Thyroid gland (tissue), 4 donors: ENCODE data around the gene GUCA2B. TPM values are rescaled to one million over a fixed set of nuclear protein-coding genes. Genes with fewer than 3 reads are reported as not detected.

ENCODE experiments used
- DNase-seq, 2 donors: peaks; one replicate each; pipeline ENCODE4 v3.0.0-alpha.2; 2019
- H3K27ac ChIP-seq, 3 donors: fragments of 200-600 bp; sonication (generic); 1 replicate in 2 of 3; 2 replicates in 1 of 3; pipeline ENCODE4 v1.5.1; 2016 to 2019; ENCODE audit warnings: mild to moderate bottlenecking in 1 of 3, moderate library complexity in 1 of 3
- H3K27me3 ChIP-seq: fragments of 200-600 bp; sonication (generic); one replicate; pipeline ENCODE4 v1.5.1; 2019
- H3K36me3 ChIP-seq, 2 donors: fragments of 200-600 bp; sonication (generic); one replicate each; pipeline ENCODE4 v1.5.1; 2016 to 2019
- H3K4me1 ChIP-seq, 2 donors: fragments of 200-600 bp; sonication (generic); one replicate each; pipeline ENCODE4 v1.5.1; 2017 to 2019
- H3K4me3 ChIP-seq, 3 donors: fragments of 200-600 bp; sonication (generic); replicated peaks in 1 of 3; 1 replicate in 2 of 3; 2 replicates in 1 of 3; pipeline ENCODE4 v1.5.1; 2016; ENCODE audit warnings: mild to moderate bottlenecking in 1 of 3
- H3K9me3 ChIP-seq: fragments of 200-600 bp; sonication (generic); one replicate; pipeline ENCODE4 v1.5.1; 2017
- POLR2A ChIP-seq, 2 donors: fragments of 450-650 bp; IDR thresholded peaks; one replicate each; pipeline ENCODE4 v1.6.1; 2017; ENCODE audit warnings: antibody characterized with exemption in 2 of 2, mild to moderate bottlenecking in 2 of 2, moderate library complexity in 1 of 2
- WGBS, 2 donors: methylation state at CpG; one replicate each; pipeline ENCODE4 v1.1.5; 2017; 5-methylcytosine and 5-hydroxymethylcytosine counted together
- intact Hi-C: fragments of 100-400 bp; cut with DNase I; formaldehyde crosslinking; loops from one replicate; pipeline ENCODE4 v1.15.1; 2023
- total RNA-seq, 4 donors: library from RNA; depleted of rRNA; stranded (reverse); fragments of >200 nt; gene quantifications; one replicate each; pipeline ENCODE4 v1.2.3, GENCODE V29; 2016
- TF ChIP-seq, protein P1 (sequence below), 6 experiments: fragments of 200-600 bp in 3 of 6; fragments of 450-650 bp in 3 of 6; sonication (generic) in 3 of 6; IDR thresholded peaks; one replicate each; pipeline ENCODE4 v1.5.1; 2016 to 2019; ENCODE audit warnings: antibody characterized with exemption in 6 of 6, mild to moderate bottlenecking in 2 of 6, inconsistent platforms in 1 of 6, moderate library complexity in 1 of 6

The GUCA2B gene
- total RNA-seq, 4 donors from 2014 or later = not detected

- intact Hi-C loops = no loop called here
- WGBS, 2 donors = 90 to 91% methylated on average over 5 of the region's 5 CpGs
- no peaks in the 10 kb centered on the region for H3K36me3 ChIP-seq
Measured at GRCh38 chr1:42117214-42117613, 36.0 kb upstream of the GUCA2B start.

GRCh38 chr1:42118125-42118524 lies 35.1 kb upstream of the GUCA2B start:
- Histone ChIP-seq H3K36me3 (no peaks in the 10 kb centered on the region), H3K4me1 (peaks cover 0 to 11% of the 10 kb centered on the region in 2 donors), H3K27me3 (no peaks in the 10 kb centered on the region), H3K27ac (no peak overlapping the region), H3K4me3 (no peak overlapping the region), H3K9me3 (no peaks in the 10 kb centered on the region)
- intact Hi-C loops = no loop called here
- DNase-seq = no peak
- 44 to 56% methylated on average over 1 of the region's 1 CpG for WGBS, 2 donors
- TF ChIP-seq, protein P1, sequence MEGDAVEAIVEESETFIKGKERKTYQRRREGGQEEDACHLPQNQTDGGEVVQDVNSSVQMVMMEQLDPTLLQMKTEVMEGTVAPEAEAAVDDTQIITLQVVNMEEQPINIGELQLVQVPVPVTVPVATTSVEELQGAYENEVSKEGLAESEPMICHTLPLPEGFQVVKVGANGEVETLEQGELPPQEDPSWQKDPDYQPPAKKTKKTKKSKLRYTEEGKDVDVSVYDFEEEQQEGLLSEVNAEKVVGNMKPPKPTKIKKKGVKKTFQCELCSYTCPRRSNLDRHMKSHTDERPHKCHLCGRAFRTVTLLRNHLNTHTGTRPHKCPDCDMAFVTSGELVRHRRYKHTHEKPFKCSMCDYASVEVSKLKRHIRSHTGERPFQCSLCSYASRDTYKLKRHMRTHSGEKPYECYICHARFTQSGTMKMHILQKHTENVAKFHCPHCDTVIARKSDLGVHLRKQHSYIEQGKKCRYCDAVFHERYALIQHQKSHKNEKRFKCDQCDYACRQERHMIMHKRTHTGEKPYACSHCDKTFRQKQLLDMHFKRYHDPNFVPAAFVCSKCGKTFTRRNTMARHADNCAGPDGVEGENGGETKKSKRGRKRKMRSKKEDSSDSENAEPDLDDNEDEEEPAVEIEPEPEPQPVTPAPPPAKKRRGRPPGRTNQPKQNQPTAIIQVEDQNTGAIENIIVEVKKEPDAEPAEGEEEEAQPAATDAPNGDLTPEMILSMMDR (IDR thresholded peaks at IDR 0.05) = no peak
- TF ChIP-seq POLR2A (IDR thresholded peaks at IDR 0.05) = no peak

More at GRCh38 chr1:42117214-42117613, 36.0 kb upstream of the GUCA2B start:
- Histone ChIP-seq H3K27me3 (no peaks in the 10 kb centered on the region), H3K4me3 (no peak overlapping the region), H3K4me1 (peaks cover 0 to 11% of the 10 kb centered on the region in 2 donors), H3K9me3 (no peaks in the 10 kb centered on the region), H3K27ac (no peak overlapping the region)
- no peak for DNase-seq
- TF ChIP-seq POLR2A (IDR thresholded peaks at IDR 0.05) = no peak
- TF ChIP-seq, protein P1 (IDR thresholded peaks at IDR 0.05) = no peak

- TF ChIP-seq, protein P1 (IDR thresholded peaks at IDR 0.05) = no peak
- no peak for TF ChIP-seq POLR2A (IDR thresholded peaks at IDR 0.05)
- no peak overlapping the region for H3K4me3 ChIP-seq
- no peaks in the 10 kb centered on the region for H3K27me3 ChIP-seq
- no peaks in the 10 kb centered on the region for H3K36me3 ChIP-seq
- WGBS, 2 donors = 96 to 97% methylated on average over 3 of the region's 3 CpGs
- H3K9me3 ChIP-seq = no peaks in the 10 kb centered on the region
- H3K27ac ChIP-seq = no peak overlapping the region
- no peak for DNase-seq
- intact Hi-C loops = no loop called here
- no peaks in the 10 kb centered on the region for H3K4me1 ChIP-seq
Measured at GRCh38 chr1:42122408-42122807, 30.8 kb upstream of the GUCA2B start.

GRCh38 chr1:42125552-42125951 lies 27.7 kb upstream of the GUCA2B start:
- no peak for DNase-seq
- H3K4me3 ChIP-seq = no peak overlapping the region
- H3K27ac ChIP-seq = no peak overlapping the region
- no peaks in the 10 kb centered on the region for H3K9me3 ChIP-seq
- no peak for TF ChIP-seq POLR2A (IDR thresholded peaks at IDR 0.05)
- no peaks in the 10 kb centered on the region for H3K27me3 ChIP-seq
- intact Hi-C loops = no loop called here
- 51 to 97% methylated on average over 1 of the region's 1 CpG for WGBS, 2 donors
- H3K4me1 ChIP-seq = peaks cover 16 to 18% of the 10 kb centered on the region in 2 donors
- no peaks in the 10 kb centered on the region for H3K36me3 ChIP-seq

DNA sequence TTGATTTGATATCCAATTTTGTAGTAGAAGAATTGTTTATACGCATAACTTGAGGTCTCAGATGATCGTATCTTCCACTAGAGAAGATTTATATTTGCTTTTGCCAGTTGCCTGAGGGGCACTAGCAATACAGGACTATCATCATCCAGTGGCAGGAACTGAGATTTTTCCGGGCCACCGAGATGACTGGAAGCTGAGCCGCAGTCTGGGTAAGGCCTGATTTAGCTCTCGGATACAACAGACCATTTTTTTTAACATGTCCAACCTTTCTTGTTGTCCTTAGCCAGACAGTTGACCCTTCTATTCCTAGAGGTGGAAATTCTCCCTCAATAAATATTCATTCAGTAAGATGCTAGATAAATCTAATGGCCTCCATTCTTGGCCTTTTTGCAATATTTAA lies 25.4 kb upstream of the GUCA2B start:
- Histone ChIP-seq H3K4me1 (peaks cover 18 to 27% of the 10 kb centered on the region in 2 donors), H3K9me3 (no peaks in the 10 kb centered on the region), H3K27ac (no peak overlapping the region), H3K4me3 (no peak overlapping the region), H3K36me3 (no peaks in the 10 kb centered on the region), H3K27me3 (no peaks in the 10 kb centered on the region)
- intact Hi-C loops = no loop called here
- TF ChIP-seq, protein P1 (IDR thresholded peaks at IDR 0.05) = no peak
- no peak for TF ChIP-seq POLR2A (IDR thresholded peaks at IDR 0.05)
- DNase-seq = no peak
- 91 to 96% methylated on average over 6 of the region's 6 CpGs for WGBS, 2 donors

DNA sequence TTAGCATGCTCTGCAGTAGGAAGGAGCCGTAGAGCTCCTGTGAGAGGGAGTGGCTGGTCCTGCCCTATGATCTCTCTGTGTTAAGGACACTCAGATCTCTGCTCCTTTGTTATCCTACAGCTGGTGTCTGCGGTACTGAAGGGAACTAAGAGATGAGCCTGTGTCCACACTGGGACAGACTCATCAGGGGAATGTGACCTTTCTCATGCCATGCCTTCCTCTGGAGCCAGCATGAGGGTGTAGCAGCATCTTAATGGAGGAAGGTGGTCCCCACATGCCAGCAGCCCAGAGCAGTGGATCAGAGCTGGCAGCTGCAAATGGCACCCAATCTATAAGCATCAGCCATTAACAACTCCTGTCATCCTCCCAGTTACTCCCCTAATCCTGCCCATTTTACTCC lies 24.7 kb upstream of the GUCA2B start:
- no peak for DNase-seq
- TF ChIP-seq, protein P1 (IDR thresholded peaks at IDR 0.05) = no peak
- TF ChIP-seq POLR2A (IDR thresholded peaks at IDR 0.05) = no peak
- Histone ChIP-seq H3K36me3 (no peaks in the 10 kb centered on the region), H3K9me3 (no peaks in the 10 kb centered on the region), H3K27ac (no peak overlapping the region), H3K27me3 (no peaks in the 10 kb centered on the region), H3K4me1 (peaks cover 18 to 27% of the 10 kb centered on the region in 2 donors), H3K4me3 (no peak overlapping the region)
- intact Hi-C loops = no loop called here
- WGBS, 2 donors = 79 to 91% methylated on average over 2 of the region's 2 CpGs
